Caco-2 (cell line): ENCODE measurements around the gene HAND1. TPM values are rescaled to one million over a fixed set of nuclear protein-coding genes. Genes with fewer than 3 reads are reported as not detected.

ENCODE experiments used
- BruUV-seq: library from RNA; stranded (reverse); fragments of 400-500 nt; replicated peaks from 2 replicates; lab custom pipeline; 2021; lab: Mats Ljungman, UMichigan
- CTCF ChIA-PET: fragments of 300-600 bp; sonication (Branson Sonifier 250); formaldehyde crosslinking; loops from one replicate; lab custom pipeline; 2022; ENCODE audit warnings: antibody characterized with exemption; lab: Charles Lee
- POLR2A ChIA-PET: fragments of 300-600 bp; sonication (Branson Sonifier 250); formaldehyde crosslinking; loops from one replicate; lab custom pipeline; 2022; ENCODE audit warnings: antibody characterized with exemption; lab: Charles Lee
- DNase-seq, 2 experiments: peaks; one replicate each; pipeline versions ENCODE4 v3.0.0 to v3.0.0-alpha.2; 2020 to 2022
- H3K27me3 ChIP-seq: replicated peaks from 2 replicates; pipeline ENCODE4 v1.6.0; 2011; ENCODE audit warnings: low read length; ENCODE audit not compliant: control insufficient read depth, insufficient read depth
- H3K36me3 ChIP-seq: 2 replicates; pipeline ENCODE4 v1.5.1; 2011; ENCODE audit warnings: low read length; ENCODE audit not compliant: control insufficient read depth, insufficient read depth
- H3K4me1 ChIP-seq: fragments of 250-450 bp; sonication (Bioruptor Pico); 2 replicates; pipeline ENCODE4 v1.5.1; 2020; ENCODE audit warnings: mild to moderate bottlenecking
- H3K4me3 ChIP-seq: 2 replicates; pipeline ENCODE4 v1.5.1; 2011; ENCODE audit warnings: low read depth, mild to moderate bottlenecking, control low read depth, low read length
- H3K9me3 ChIP-seq: fragments of 250-450 bp; sonication (Bioruptor Pico); 2 replicates; pipeline ENCODE4 v1.5.1; 2020; ENCODE audit warnings: mild to moderate bottlenecking, moderate library complexity
- H3K27ac Mint-ChIP-seq: one replicate; pipeline ENCODE4 v1.8.0; 2022; ENCODE audit warnings: mixed read lengths; ENCODE audit not compliant: unreplicated experiment
- H3K27me3 Mint-ChIP-seq: one replicate; pipeline ENCODE4 v1.8.0; 2022; ENCODE audit warnings: mixed read lengths; ENCODE audit not compliant: insufficient read depth, unreplicated experiment
- H3K36me3 Mint-ChIP-seq: one replicate; pipeline ENCODE4 v1.8.0; 2022; ENCODE audit warnings: mild to moderate bottlenecking, mixed read lengths; ENCODE audit not compliant: insufficient read depth, unreplicated experiment
- H3K4me1 Mint-ChIP-seq: one replicate; pipeline ENCODE4 v1.8.0; 2022; ENCODE audit warnings: low read depth, mixed read lengths; ENCODE audit not compliant: unreplicated experiment
- H3K4me3 Mint-ChIP-seq: one replicate; pipeline ENCODE4 v1.8.0; 2022; ENCODE audit warnings: mild to moderate bottlenecking, moderate library complexity, mixed read lengths; ENCODE audit not compliant: unreplicated experiment
- H3K9me3 Mint-ChIP-seq: one replicate; pipeline ENCODE4 v1.8.0; 2022; ENCODE audit warnings: mixed read lengths; ENCODE audit not compliant: unreplicated experiment
- CTCF ChIP-seq, 2 experiments: fragments of 200-600 bp in 1 of 2; IDR thresholded peaks; 1 replicate in 1 of 2; 2 replicates in 1 of 2; pipeline versions ENCODE4 v1.5.1 to v1.8.0; 2011 to 2022; ENCODE audit warnings: antibody characterized with exemption in 1 of 2, control low read depth in 1 of 2, inconsistent platforms in 1 of 2, low read depth in 1 of 2, low read length in 1 of 2, mild to moderate bottlenecking in 1 of 2, moderate library complexity in 1 of 2; ENCODE audit not compliant: insufficient read depth in 1 of 2, severe bottlenecking in 1 of 2, unreplicated experiment in 1 of 2
- intact Hi-C: fragments of 100-400 bp; cut with micrococcal nuclease; formaldehyde crosslinking; loops from one replicate; pipeline ENCODE4 v1.10.0; 2022; ENCODE audit not compliant: unreplicated experiment
- total RNA-seq: library from RNA; stranded (reverse); gene quantifications from 2 replicates; pipeline ENCODE4 v1.2.3, GENCODE V29; 2022

Gene HAND1
- total RNA-seq, 1 experiment from 2014 or later, result 0.45 TPM

GRCh38 chr5:154506049-154506715 is 28.2 kb upstream of the HAND1 start:
- POLR2A ChIA-PET, result no interaction called here
- CTCF ChIA-PET, result no interaction called here
- TF ChIP-seq CTCF (IDR thresholded peaks at IDR 0.05; ENCODE audit: insufficient read depth in 1 of 2, low read depth in 1 of 2, low read length in 1 of 2, severe bottlenecking in 1 of 2, unreplicated experiment in 1 of 2), result no peak

GRCh38 chr5:154505567-154505966 is 27.5 kb upstream of the HAND1 start:
- peak in 1 of 2 experiments; percentile 3 for TF ChIP-seq CTCF (IDR thresholded peaks at IDR 0.05; ENCODE audit: insufficient read depth in 1 of 2, low read depth in 1 of 2, low read length in 1 of 2, severe bottlenecking in 1 of 2, unreplicated experiment in 1 of 2)
- H3K36me3 Mint-ChIP-seq, result no peaks in the 10 kb centered on the region
- peaks cover 3% of the 10 kb centered on the region for H3K27me3 Mint-ChIP-seq
- CTCF ChIA-PET, result no interaction called here
- no peak overlapping the region for H3K27ac Mint-ChIP-seq
- intact Hi-C loops, result no loop called here
- H3K9me3 ChIP-seq, result no peaks in the 10 kb centered on the region
- H3K4me3 ChIP-seq, result no peak overlapping the region
- no peaks in the 10 kb centered on the region for H3K9me3 Mint-ChIP-seq
- POLR2A ChIA-PET, result no interaction called here
- H3K4me1 Mint-ChIP-seq, result peaks cover 7% of the 10 kb centered on the region
- H3K4me1 ChIP-seq, result no peaks in the 10 kb centered on the region
- DNase-seq, result no peak
- no peaks in the 10 kb centered on the region; the same call in 1 of the 2 replicates for H3K27me3 ChIP-seq
- H3K4me3 Mint-ChIP-seq, result no peak overlapping the region
- no TSS peak for BruUV-seq
- no peaks in the 10 kb centered on the region for H3K36me3 ChIP-seq

More at GRCh38 chr5:154506049-154506715, 28.2 kb upstream of the HAND1 start:
- Histone ChIP-seq H3K4me3 (no peak overlapping the region), H3K4me1 (no peaks in the 10 kb centered on the region), H3K9me3 (no peaks in the 10 kb centered on the region), H3K36me3 (no peaks in the 10 kb centered on the region), H3K27me3 (no peaks in the 10 kb centered on the region; the same call in 1 of the 2 replicates)
- H3K4me3 Mint-ChIP-seq, result no peak overlapping the region
- BruUV-seq, result no TSS peak
- H3K27me3 Mint-ChIP-seq, result peaks cover 3% of the 10 kb centered on the region
- H3K4me1 Mint-ChIP-seq, result peaks cover 7% of the 10 kb centered on the region
- H3K36me3 Mint-ChIP-seq, result no peaks in the 10 kb centered on the region
- H3K9me3 Mint-ChIP-seq, result no peaks in the 10 kb centered on the region
- intact Hi-C loops, result no loop called here
- DNase-seq, result no peak
- no peak overlapping the region for H3K27ac Mint-ChIP-seq

GRCh38 chr5:154503698-154504039 is 25.6 kb upstream of the HAND1 start:
- no peak overlapping the region for H3K4me3 ChIP-seq
- Mint-ChIP-seq H3K27ac (no peak overlapping the region), H3K27me3 (peaks cover 3% of the 10 kb centered on the region), H3K4me1 (peaks cover 7% of the 10 kb centered on the region), H3K9me3 (no peaks in the 10 kb centered on the region), H3K4me3 (no peak overlapping the region), H3K36me3 (no peaks in the 10 kb centered on the region)
- no TSS peak for BruUV-seq
- no peaks in the 10 kb centered on the region for H3K27me3 ChIP-seq
- DNase-seq, result no peak
- POLR2A ChIA-PET, result no interaction called here
- no peak for TF ChIP-seq CTCF (IDR thresholded peaks at IDR 0.05; ENCODE audit: insufficient read depth in 1 of 2, low read depth in 1 of 2, low read length in 1 of 2, severe bottlenecking in 1 of 2, unreplicated experiment in 1 of 2)
- H3K9me3 ChIP-seq, result no peaks in the 10 kb centered on the region
- intact Hi-C loops, result no loop called here
- CTCF ChIA-PET, result no interaction called here
- H3K4me1 ChIP-seq, result no peaks in the 10 kb centered on the region
- H3K36me3 ChIP-seq, result no peaks in the 10 kb centered on the region
